Coronary artery (tissue), 2 donors: ENCODE measurements around the gene C17orf113.
A peak's percentile ranks its signal among the peaks of the same experiment; 100 is the strongest.

Experiments
- DNase-seq: peaks from one replicate; pipeline ENCODE4 v3.0.0-alpha.2; 2017; ENCODE audit warnings: low spot score
- H3K27ac ChIP-seq, 2 donors: fragments of 200-600 bp; sonication (generic); one replicate each; pipeline ENCODE4 v1.5.1; 2016 to 2019
- H3K4me3 ChIP-seq: fragments of 200-600 bp; sonication (generic); 2 replicates; pipeline ENCODE4 v1.5.1; 2016; ENCODE audit warnings: mild to moderate bottlenecking, moderate library complexity
- CTCF ChIP-seq: fragments of 200-600 bp; sonication (generic); IDR thresholded peaks from one replicate; pipeline ENCODE4 v1.5.1; 2019; ENCODE audit warnings: antibody characterized with exemption

The C17orf113 gene

DNA sequence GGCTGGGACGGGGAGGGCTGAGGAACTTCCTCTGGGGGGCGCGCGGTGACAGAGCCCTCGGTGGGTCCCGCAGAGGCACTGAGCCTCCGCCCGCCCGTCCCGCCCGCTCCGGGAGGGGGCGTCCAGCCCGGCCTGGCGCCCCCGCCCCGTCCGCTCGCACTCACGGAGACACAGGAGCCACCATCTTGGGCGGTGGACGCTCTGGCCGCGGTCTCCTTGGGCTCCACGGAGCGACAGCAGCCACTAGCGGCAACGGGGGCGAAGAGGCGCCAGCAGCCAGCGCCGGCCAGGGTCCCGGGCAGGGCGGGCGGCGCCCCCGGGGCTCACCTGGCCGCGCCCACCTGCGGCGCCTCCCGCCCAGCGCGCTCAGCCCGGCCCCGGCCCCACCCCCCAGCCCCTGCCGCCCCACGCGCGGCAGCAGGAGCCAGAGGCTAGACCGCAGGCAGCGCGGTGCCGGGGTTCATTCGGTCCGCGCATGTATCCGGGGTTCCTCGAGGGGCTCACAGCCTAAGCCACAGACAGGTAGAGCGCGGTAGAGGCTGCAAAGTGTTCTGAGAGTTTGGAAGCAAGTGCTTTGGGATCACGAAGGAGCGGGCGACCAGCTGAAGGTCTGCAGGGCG is at the start of gene C17orf113:
Gene C17orf113, minus strand, starts transcription at position 209 of the 620 bp plus-strand sequence. CDS start 7,225 bp downstream, outside the sequence.
- TF ChIP-seq CTCF, result no peak
- Histone ChIP-seq H3K4me3 (peak within 1 kb of the TSS; percentile 89), H3K27ac (no peak within 1 kb of the TSS)
- no peak for DNase-seq

DNA sequence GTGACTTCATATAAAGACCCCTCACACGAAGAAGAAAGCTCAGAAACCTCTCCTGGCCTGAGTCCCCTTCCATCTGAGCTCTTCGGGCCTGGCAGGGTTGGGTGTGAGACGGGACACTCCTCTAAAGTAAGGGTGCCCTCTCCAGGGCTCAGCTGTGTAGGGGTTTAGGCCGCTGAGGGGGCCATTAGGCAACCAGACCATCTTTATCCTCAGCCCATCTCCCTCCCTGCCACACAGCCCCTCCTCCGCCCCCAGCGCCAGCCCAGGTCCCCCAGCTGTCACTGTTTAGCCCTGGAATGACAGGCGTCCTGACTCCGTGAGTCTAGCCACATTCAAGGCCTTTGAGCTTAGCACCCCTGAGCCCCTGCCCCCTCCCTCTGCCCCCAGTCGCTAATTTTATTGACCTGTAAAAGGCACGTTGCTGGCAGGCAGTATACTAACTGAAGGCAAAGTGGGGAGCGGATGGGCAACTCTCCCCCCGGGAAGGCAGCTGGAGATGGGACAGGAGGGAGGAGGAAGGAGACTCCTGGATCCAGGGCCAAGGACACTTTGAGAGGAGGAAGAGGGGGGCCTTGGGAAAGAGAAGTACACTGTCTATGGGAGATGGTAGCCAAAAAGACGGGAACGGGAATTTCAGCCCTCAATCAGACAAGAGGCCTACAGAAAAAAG is 48.5 kb upstream of the C17orf113 start:
- no peak overlapping the region for H3K4me3 ChIP-seq
- no peak for DNase-seq
- no peak for TF ChIP-seq CTCF
- H3K27ac ChIP-seq, result no peak overlapping the region

DNA sequence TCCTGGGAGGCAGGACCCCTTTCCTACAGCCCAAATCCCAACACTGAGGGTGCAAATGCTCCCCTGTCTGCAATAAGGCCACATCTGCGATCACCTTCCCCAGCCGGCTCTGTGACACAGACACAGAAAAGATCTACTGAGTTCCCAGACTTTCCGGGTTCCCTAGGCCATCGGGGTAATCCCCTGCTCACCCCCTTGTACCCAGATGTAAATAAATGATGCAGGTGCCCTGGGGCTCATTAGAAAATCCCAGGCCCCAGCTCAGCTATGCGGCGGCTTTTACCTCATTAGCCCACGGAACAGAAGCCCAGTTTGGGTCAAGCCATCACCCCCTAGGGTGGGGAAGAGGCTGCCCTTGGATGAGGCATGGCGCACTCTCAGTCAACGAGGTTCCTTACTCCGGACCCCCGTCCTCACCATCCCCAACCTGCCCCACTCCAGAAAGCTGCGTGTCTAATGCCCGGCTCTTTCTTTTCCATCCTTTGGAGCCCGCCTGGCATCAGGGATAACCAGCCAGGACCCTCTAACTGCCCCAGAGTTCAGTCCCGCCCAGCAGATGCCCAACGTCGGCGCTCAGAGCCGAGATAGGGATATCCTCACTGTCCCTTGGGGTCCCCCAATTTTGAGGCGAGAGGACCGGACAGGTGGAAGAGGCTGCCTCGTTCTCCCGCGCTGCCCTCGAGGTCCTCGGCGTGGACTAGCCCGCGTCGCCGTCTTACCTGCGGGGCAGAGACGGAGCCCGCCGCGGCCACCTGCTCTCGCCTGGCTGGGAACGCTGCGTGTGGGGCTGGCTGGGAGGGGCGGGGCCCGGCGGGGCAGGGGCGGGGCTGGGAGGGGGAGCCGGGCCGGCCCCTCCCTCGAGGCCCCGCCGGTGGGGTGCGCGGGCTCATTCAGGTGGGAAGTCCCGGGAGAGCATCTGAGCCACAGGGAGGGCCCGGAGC is 47.6 kb upstream of the C17orf113 start, which contains the start of gene ZNF385C:
Gene ZNF385C, minus strand, starts transcription at position 783 of the 941 bp plus-strand sequence. CDS start 35,417 bp downstream, outside the sequence.
- TF ChIP-seq CTCF, result no peak
- H3K27ac ChIP-seq, result no peak within 1 kb of the TSS
- H3K4me3 ChIP-seq, result peak within 1 kb of the TSS; percentile 41
- DNase-seq, result no peak

- Histone ChIP-seq H3K4me3 (no peak overlapping the region), H3K27ac (no peak overlapping the region)
- no peak for DNase-seq
These were observed 46.1 kb upstream of the C17orf113 start for GRCh38 chr17:42096360-42097111.

GRCh38 chr17:42094375-42095069 is 44.1 kb upstream of the C17orf113 start:
- Histone ChIP-seq H3K4me3 (no peak overlapping the region), H3K27ac (no peak overlapping the region)
- DNase-seq, result no peak
- TF ChIP-seq CTCF, result no peak

More at GRCh38 chr17:42096360-42097111, 46.1 kb upstream of the C17orf113 start:
- TF ChIP-seq CTCF, result no peak

GRCh38 chr17:42092939-42093338 is 42.5 kb upstream of the C17orf113 start:
- no peak for DNase-seq
- H3K4me3 ChIP-seq, result no peak overlapping the region
- H3K27ac ChIP-seq, result no peak overlapping the region
- TF ChIP-seq CTCF, result no peak
